BLaER1 (cell line): ENCODE results near the gene GGPS1.
"Not testable (repeated sequence)": the region's sequence is repeated elsewhere in the genome, so short reads cannot be mapped to it uniquely, and the experiment has no call there.

Experiments
- H3K27ac ChIP-seq: shearing (Covaris generic); formaldehyde crosslinking; 2 replicates; pipeline ENCODE4 v1.8.1; 2022
- H3K27me3 ChIP-seq: shearing (Covaris generic); formaldehyde crosslinking; 2 replicates; pipeline ENCODE4 v1.8.1; 2022
- H3K36me3 ChIP-seq: shearing (Covaris generic); formaldehyde crosslinking; 2 replicates; pipeline ENCODE4 v1.8.1; 2022
- H3K4me1 ChIP-seq: shearing (Covaris generic); formaldehyde crosslinking; 2 replicates; pipeline ENCODE4 v1.8.1; 2022
- H3K4me2 ChIP-seq: shearing (Covaris generic); formaldehyde crosslinking; 2 replicates; pipeline ENCODE4 v1.8.1; 2022
- H3K4me3 ChIP-seq: shearing (Covaris generic); formaldehyde crosslinking; 2 replicates; pipeline ENCODE4 v1.8.1; 2022
- H3K9ac ChIP-seq: shearing (Covaris generic); formaldehyde crosslinking; 2 replicates; pipeline ENCODE4 v1.8.1; 2022
- H3K9me3 ChIP-seq: shearing (Covaris generic); formaldehyde crosslinking; 2 replicates; pipeline ENCODE4 v1.8.1; 2022
- H4K20me1 ChIP-seq: shearing (Covaris generic); formaldehyde crosslinking; 2 replicates; pipeline ENCODE4 v1.8.1; 2022
- Cebpa-rat ChIP-seq: shearing (Covaris generic); IDR thresholded peaks from 2 replicates; pipeline ENCODE4 v1.8.1; 2022

The GGPS1 gene

DNA sequence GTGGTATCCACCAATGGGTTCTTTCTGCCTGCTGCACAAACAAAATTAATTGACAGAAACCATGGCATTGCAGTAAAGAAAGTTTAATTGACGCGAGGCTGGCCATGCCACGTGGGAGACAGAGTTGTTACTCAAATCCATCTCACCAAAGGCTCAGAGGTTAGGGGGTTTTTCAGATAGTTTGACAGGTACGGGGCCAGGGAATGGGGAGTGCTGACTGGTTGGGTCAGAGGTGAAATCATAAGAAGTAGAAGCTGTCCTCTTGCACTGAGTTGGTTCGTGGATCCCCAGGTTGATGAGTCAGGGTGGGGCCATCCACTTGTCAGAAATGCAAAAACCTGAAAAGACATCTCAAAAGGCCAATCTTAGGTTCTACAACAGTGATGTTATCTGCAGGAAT, 37.9 kb downstream of the GGPS1 start:
- H3K27ac ChIP-seq = no peak overlapping the region

DNA sequence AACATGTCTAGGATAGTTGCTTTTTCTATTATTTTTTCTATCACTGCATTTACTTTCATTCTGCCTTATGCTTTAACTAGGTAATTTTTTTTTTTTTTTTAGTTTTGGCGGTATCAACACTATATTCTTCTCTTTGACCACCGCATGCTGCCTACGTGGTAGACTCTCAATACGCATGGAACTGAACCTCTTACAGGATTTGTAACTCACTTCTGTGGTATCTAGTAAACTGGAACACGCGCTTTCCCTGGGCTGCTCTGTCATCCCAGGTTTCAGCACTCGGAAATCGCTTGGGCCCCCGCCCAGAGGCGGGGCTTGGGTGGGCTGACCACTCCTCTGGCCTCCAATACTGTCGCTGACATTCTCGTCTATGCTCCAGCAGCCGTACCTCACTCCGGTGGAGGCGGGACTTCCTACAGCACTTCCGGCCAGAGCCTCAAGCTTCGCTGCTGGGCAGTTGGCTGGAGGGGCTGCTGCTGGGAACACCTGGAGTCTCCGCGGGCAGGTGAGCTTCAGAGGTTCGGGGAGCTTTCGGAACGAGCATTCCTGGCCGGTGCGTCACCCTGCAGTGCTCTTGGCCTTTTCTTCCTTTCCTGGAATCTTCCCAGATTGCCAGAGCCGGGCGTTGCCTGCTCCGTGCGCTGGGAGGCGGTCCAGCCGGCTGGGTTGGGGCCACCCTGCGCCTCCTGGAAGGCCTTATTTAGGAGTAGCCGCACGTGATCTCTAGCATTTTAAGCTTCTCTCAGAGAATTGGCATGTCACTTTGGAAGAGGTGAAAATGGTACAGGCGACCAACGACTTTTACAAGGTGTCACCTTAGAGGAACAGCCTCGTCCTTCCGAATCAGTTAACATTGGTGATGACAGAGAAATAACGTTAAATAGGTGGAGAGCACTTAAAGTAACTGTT, 38.9 kb downstream of the GGPS1 start, which contains the start of gene TBCE:
Gene TBCE (plus strand): TSS at position 428 of the 909 bp plus-strand sequence. CDS start 12,623 bp downstream, outside the sequence.
- Histone ChIP-seq H3K9me3 (no peaks in the 10 kb centered on the region), H3K9ac (peak within 1 kb of the TSS; percentile 82), H3K4me1 (peaks cover 18% of the 10 kb centered on the region), H3K27ac (peak within 1 kb of the TSS; percentile 77), H3K27me3 (no peaks in the 10 kb centered on the region), H3K4me2 (peak within 1 kb of the TSS; percentile 88), H3K36me3 (no peaks in the 10 kb centered on the region), H4K20me1 (no peaks in the 10 kb centered on the region), H3K4me3 (peak within 1 kb of the TSS; percentile 82)
- no peak for TF ChIP-seq Cebpa-rat

More for the DNA sequence above, 37.9 kb downstream of the GGPS1 start:
- Histone ChIP-seq H3K27me3 (no peaks in the 10 kb centered on the region), H3K9me3 (no peaks in the 10 kb centered on the region), H3K9ac (no peak overlapping the region), H3K4me2 (peak overlapping the region; percentile 88), H3K36me3 (no peaks in the 10 kb centered on the region), H3K4me3 (no peak overlapping the region), H4K20me1 (no peaks in the 10 kb centered on the region), H3K4me1 (peaks cover 18% of the 10 kb centered on the region)
- TF ChIP-seq Cebpa-rat = no peak

DNA sequence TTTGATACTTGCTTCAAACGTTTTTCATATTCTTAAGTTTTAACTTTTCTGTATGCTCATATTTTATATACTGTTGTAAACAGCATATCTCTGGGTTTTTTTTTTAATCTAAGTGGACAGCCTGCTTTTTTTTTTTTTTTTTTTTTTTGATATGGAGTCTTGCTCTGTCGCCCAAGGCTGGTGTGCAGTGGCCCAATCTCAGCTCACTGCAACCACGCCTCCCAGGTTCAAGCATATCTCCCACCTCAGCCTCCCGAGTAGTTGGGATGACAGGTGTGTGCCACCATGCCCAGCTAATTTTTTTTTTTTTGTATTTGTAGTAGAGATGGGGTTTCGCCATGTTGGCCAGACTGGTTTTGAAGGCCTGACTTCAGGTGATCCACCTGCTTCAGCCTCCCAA, 40.1 kb downstream of the GGPS1 start:
- no peaks in the 10 kb centered on the region for H3K36me3 ChIP-seq
- H3K4me1 ChIP-seq = peaks cover 18% of the 10 kb centered on the region
- H4K20me1 ChIP-seq = no peaks in the 10 kb centered on the region
- peak overlapping the region; percentile 82; the same call in 1 of the 2 replicates for H3K4me3 ChIP-seq
- H3K27me3 ChIP-seq = no peaks in the 10 kb centered on the region
- H3K9ac ChIP-seq = 0 out of 2 replicates have a peak overlapping the region, but pooled peaks have one; percentile 82
- H3K9me3 ChIP-seq = no peaks in the 10 kb centered on the region
- no peak overlapping the region for H3K27ac ChIP-seq
- H3K4me2 ChIP-seq = peak overlapping the region; percentile 88
- TF ChIP-seq Cebpa-rat = no peak

DNA sequence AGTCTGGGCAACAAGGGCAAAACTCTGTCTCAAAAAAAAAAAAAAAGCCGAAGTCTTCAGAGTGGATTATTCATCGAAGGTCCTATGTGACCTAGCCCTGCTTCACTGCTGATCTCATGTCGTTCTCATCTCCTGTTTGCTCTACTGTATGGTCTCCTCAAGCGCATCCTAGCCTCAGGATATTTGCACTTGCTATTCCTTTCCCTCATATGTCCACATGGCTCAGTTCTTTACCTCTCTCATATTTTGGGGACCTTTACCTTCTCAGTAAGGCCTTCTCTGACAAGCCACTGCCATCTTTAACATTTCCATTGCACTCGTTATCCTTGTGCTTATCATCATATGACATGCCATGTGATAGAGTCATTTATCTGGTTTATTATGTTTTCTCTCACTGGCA, 41.4 kb downstream of the GGPS1 start:
- Histone ChIP-seq H3K27me3 (no peaks in the 10 kb centered on the region), H3K9me3 (no peaks in the 10 kb centered on the region), H3K4me2 (no peak overlapping the region), H3K36me3 (0 out of 2 replicates have a peak, but pooled peaks cover 6% of the 10 kb centered on the region), H3K9ac (no peak overlapping the region), H3K4me1 (peaks cover 18% of the 10 kb centered on the region), H3K27ac (no peak overlapping the region), H4K20me1 (no peaks in the 10 kb centered on the region), H3K4me3 (no peak overlapping the region)
- no peak for TF ChIP-seq Cebpa-rat

DNA sequence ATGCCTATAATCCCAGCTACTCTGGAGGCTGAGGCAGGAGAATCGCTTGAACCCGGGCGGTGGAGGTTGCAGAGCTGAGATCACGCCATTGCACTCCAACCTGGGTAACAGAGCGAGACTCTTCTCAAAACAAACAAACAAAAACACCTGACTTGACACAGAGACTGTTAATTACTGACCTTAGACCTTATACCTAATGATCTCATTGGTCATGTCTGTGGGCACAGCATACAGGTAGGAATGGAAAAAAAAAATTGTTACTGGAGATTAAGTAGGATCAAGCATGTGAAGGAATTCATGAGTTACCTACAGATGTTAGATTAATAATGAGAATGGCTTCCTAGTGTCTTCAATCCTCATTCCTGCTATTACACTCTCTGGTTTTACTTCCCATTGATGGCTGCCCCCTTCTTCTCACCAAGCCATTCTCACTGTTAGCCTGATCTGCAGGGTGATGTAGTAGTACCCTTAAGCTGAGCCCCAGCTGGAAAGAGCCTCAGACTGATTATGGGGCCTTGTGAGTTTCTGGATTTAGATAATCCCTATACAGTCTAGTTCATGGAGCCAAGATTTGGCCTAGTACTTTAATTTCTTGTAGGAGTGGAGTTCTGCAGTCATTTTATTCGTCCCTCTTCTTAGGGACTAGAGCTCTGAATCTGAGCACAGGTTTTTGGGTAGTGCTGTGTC, 47.7 kb downstream of the GGPS1 start:
- Histone ChIP-seq H3K4me3 (no peak overlapping the region), H3K9me3 (no peaks in the 10 kb centered on the region; the same call in 1 of the 2 replicates), H3K36me3 (peaks cover 32% of the 10 kb centered on the region), H3K9ac (no peak overlapping the region), H4K20me1 (no peaks in the 10 kb centered on the region), H3K27me3 (no peaks in the 10 kb centered on the region), H3K4me2 (no peak overlapping the region), H3K4me1 (no peaks in the 10 kb centered on the region), H3K27ac (no peak overlapping the region)
- TF ChIP-seq Cebpa-rat = no peak

DNA sequence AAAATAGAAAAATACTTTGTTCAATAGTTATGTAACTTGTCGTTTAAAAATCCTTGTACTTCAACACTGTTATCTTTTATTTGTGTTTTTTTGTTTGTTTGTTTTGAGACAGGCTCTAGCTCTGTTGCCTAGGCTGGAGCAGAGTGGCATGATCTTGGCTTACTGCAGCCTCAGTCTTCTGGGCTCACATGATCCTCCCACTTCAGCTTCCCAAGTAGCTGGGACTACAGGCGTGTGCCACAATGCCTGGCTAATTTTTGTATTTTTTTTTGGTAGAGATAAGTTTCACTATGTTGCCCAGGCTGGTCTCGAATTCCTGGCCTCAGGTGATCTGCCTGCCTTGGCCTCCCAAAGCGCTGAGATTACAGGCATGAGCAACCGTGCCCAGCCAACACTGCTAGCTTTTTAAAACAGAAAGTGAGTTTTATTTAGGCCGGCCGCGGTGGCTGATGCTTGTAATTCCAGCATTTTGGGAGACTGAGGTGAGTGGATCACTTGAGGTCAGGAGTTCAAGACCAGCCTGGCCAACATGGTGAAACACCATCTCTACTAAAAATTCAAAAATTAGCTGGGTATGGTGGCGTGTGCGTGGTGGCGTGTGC, 49.9 kb downstream of the GGPS1 start:
- not testable (repeated sequence) for H3K4me3 ChIP-seq, H3K4me1 ChIP-seq, H3K4me2 ChIP-seq, H3K9me3 ChIP-seq, H3K27ac ChIP-seq, H3K9ac ChIP-seq, H3K27me3 ChIP-seq, H4K20me1 ChIP-seq
- H3K36me3 ChIP-seq = peaks cover 37% of the 10 kb centered on the region

DNA sequence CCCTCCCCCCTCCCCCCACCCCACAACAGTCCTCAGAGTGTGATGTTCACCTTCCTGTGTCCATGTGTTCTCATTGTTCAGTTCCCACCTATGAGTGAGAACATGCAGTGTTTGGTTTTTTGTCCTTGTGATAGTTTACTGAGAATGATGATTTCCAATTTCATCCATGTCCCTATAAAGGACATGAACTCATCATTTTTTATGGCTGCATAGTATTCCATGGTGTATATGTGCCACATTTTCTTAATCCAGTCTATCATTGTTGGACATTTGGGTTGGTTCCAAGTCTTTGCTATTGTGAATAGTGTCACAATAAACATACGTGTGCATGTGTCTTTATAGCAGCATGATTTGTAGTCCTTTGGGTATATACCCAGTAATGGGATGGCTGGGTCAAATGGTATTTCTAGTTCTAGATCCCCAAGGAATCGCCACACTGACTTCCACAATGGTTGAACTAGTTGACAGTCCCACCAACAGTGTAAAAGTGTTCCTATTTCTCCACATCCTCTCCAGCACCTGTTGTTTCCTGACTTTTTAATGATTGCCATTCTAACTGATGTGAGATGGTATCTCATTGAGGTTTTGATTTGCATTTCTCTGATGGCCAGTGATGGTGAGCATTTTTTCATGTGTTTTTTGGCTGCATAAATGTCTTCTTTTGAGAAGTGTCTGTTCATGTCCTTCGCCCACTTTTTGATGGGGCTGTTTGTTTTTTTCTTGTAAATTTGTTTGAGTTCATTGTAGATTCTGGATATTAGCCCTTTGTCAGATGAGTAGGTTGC, 53.8 kb downstream of the GGPS1 start:
- not testable (repeated sequence) for H3K4me3 ChIP-seq, H3K27me3 ChIP-seq, H3K9me3 ChIP-seq, H3K4me1 ChIP-seq, H4K20me1 ChIP-seq, H3K4me2 ChIP-seq, H3K9ac ChIP-seq, H3K27ac ChIP-seq
- H3K36me3 ChIP-seq = peaks cover 23% of the 10 kb centered on the region

DNA sequence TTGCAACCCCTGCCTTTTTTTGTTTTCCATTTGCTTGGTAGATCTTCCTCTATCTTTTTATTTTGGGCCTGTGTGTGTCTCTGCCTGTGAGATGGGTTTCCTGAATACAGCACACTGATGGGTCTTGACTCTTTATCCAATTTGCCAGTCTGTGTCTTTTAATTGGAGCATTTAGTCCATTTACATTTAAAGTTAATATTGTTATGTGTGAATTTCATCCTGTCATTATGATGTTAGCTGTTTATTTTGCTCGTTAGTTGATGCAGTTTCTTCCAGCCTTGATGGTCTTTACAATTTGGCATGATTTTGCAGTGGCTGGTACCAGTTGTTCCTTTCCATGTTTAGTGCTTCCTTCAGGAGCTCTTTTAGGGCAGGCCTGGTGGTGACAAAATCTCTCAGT, 57.3 kb downstream of the GGPS1 start:
- not testable (repeated sequence) for H3K9ac ChIP-seq, H3K4me3 ChIP-seq, H4K20me1 ChIP-seq, H3K27me3 ChIP-seq, H3K4me2 ChIP-seq, H3K27ac ChIP-seq, H3K4me1 ChIP-seq
- Histone ChIP-seq H3K36me3 (peaks cover 28% of the 10 kb centered on the region), H3K9me3 (peaks cover 15% of the 10 kb centered on the region)

DNA sequence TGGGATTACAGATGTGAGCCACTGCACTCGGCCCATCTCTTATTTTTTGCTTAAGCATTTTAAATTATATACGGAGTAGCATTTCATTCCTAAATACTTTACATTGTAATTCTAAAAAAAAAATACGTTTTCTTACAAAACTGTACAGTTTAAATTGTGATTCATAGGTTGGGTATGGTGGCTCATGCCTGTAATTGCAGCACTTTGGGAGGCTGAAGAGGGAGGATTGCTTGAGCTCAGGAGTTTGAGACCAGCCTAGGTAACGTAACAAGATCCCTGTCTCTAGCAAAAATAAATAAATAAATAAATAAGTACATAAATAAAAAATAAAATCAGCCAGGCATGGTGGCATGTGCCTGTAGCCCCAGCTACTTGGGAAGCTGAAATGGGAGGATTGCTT, 63.5 kb downstream of the GGPS1 start:
- Histone ChIP-seq H3K4me1 (0 out of 2 replicates have a peak, but pooled peaks cover 7% of the 10 kb centered on the region), H3K4me2 (no peak overlapping the region), H3K4me3 (no peak overlapping the region), H3K27me3 (no peaks in the 10 kb centered on the region), H3K36me3 (peaks cover 18% of the 10 kb centered on the region), H4K20me1 (no peaks in the 10 kb centered on the region), H3K9ac (no peak overlapping the region), H3K9me3 (peaks cover 11% of the 10 kb centered on the region), H3K27ac (no peak overlapping the region)
- TF ChIP-seq Cebpa-rat = no peak
